Liver (tissue), 9 donors: ENCODE measurements around the gene TENT4A. TPM values are rescaled to one million over a fixed set of nuclear protein-coding genes. Genes with fewer than 3 reads are reported as not detected.

ENCODE experiments used
- DNase-seq: peaks from one replicate; pipeline ENCODE4 v3.0.0-alpha.2; 2017; ENCODE audit warnings: low spot score
- H3K27ac ChIP-seq, 2 donors: one replicate each; pipeline ENCODE4 v1.7.0; 2013; ENCODE audit warnings: inconsistent platforms in 2 of 2, low read length in 2 of 2, control low read depth in 1 of 2, low read depth in 1 of 2, mild to moderate bottlenecking in 1 of 2
- H3K27me3 ChIP-seq, 4 donors: one replicate each; pipeline versions ENCODE4 v1.6.1 to v1.7.0; 2013; ENCODE audit warnings: low read length in 3 of 4, inconsistent platforms in 1 of 4, mild to moderate bottlenecking in 1 of 4, moderate library complexity in 1 of 4; ENCODE audit not compliant: control insufficient read depth in 4 of 4, insufficient read depth in 4 of 4
- H3K36me3 ChIP-seq, 4 donors: one replicate each; pipeline versions ENCODE4 v1.6.1 to v1.7.0; 2013; ENCODE audit warnings: low read length in 3 of 4, mild to moderate bottlenecking in 3 of 4, low read depth in 1 of 4, moderate library complexity in 1 of 4; ENCODE audit not compliant: control insufficient read depth in 4 of 4, insufficient read depth in 3 of 4
- H3K4me1 ChIP-seq, 4 donors: one replicate each; pipeline versions ENCODE4 v1.6.1 to v1.7.0; 2013; ENCODE audit warnings: low read length in 3 of 4, mild to moderate bottlenecking in 3 of 4, moderate library complexity in 1 of 4; ENCODE audit not compliant: control insufficient read depth in 4 of 4, insufficient read depth in 4 of 4
- H3K4me3 ChIP-seq, 3 donors: one replicate each; pipeline versions ENCODE4 v1.6.1 to v1.7.0; 2013; ENCODE audit warnings: low read length in 3 of 3, control low read depth in 1 of 3, low read depth in 1 of 3, mild to moderate bottlenecking in 1 of 3
- H3K9ac ChIP-seq, 2 donors: one replicate each; pipeline ENCODE4 v1.7.0; 2013; ENCODE audit warnings: low read length in 2 of 2, mild to moderate bottlenecking in 2 of 2, moderate library complexity in 2 of 2, control low read depth in 1 of 2, low read depth in 1 of 2
- H3K9me3 ChIP-seq, 4 donors: one replicate each; pipeline versions ENCODE4 v1.6.1 to v1.7.0; 2013; ENCODE audit warnings: low read length in 3 of 4; ENCODE audit not compliant: control insufficient read depth in 4 of 4
- CTCF ChIP-seq: fragments of 150-350 bp; IDR thresholded peaks from 2 replicates; pipeline ENCODE4 v1.5.1; 2017; ENCODE audit warnings: improper control_type of control experiment, low read depth, low read length; ENCODE audit not compliant: missing input control
- EGR1 ChIP-seq, 2 donors: IDR thresholded peaks; 2 replicates each; pipeline ENCODE4 v1.6.1; 2016 to 2018; ENCODE audit warnings: antibody characterized with exemption in 2 of 2, low read depth in 2 of 2
- FOXA2 ChIP-seq: IDR thresholded peaks from 2 replicates; pipeline ENCODE4 v1.6.1; 2016; ENCODE audit warnings: antibody characterized with exemption
- GABPA ChIP-seq, 2 donors: IDR thresholded peaks in 1 of 2; conservative IDR thresholded peaks in 1 of 2; 2 replicates each; pipeline ENCODE4 v1.6.1; 2016; ENCODE audit warnings: antibody characterized with exemption in 2 of 2, mild to moderate bottlenecking in 1 of 2, moderate library complexity in 1 of 2
- HNF4A ChIP-seq, 2 donors: conservative IDR thresholded peaks; 2 replicates each; pipeline ENCODE4 v1.6.1; 2016; ENCODE audit warnings: antibody characterized with exemption in 2 of 2, mild to moderate bottlenecking in 2 of 2
- HNF4G ChIP-seq: IDR thresholded peaks from 2 replicates; pipeline ENCODE4 v1.6.1; 2016; ENCODE audit warnings: antibody characterized with exemption
- JUND ChIP-seq, 2 donors: IDR thresholded peaks; 2 replicates each; pipeline ENCODE4 v1.6.1; 2016; ENCODE audit warnings: antibody characterized with exemption in 2 of 2
- RAD21 ChIP-seq, 2 donors: IDR thresholded peaks; 2 replicates each; pipeline ENCODE4 v1.6.1; 2016; ENCODE audit warnings: antibody characterized with exemption in 2 of 2, mild to moderate bottlenecking in 2 of 2
- REST ChIP-seq: IDR thresholded peaks from 2 replicates; pipeline ENCODE4 v1.6.1; 2016; ENCODE audit warnings: antibody characterized with exemption, mild to moderate bottlenecking
- RXRA ChIP-seq, 2 donors: IDR thresholded peaks; 2 replicates each; pipeline ENCODE4 v1.6.1; 2017 to 2018; ENCODE audit warnings: antibody characterized with exemption in 2 of 2, mild to moderate bottlenecking in 1 of 2
- YY1 ChIP-seq: IDR thresholded peaks from 2 replicates; pipeline ENCODE4 v1.6.1; 2016; ENCODE audit warnings: antibody characterized with exemption, mild to moderate bottlenecking
- ZBTB33 ChIP-seq: IDR thresholded peaks from 2 replicates; pipeline ENCODE4 v1.6.1; 2016; ENCODE audit warnings: antibody characterized with exemption
- WGBS: extraction: QIAGEN DNeasy Blood & Tissue Kit; methylation state at CpG from one replicate; pipeline ENCODE4 v1.1.7; 2013; 5-methylcytosine and 5-hydroxymethylcytosine counted together
- polyA plus RNA-seq, 2 donors: library from polyadenylated mRNA; stranded (reverse) in 1 of 2; unstranded in 1 of 2; fragments of 200-250 nt in 1 of 2; fragments of >200 nt in 1 of 2; fragmentation: Nextera tagmentation in 1 of 2; extraction: Ambion mirVana in 1 of 2; gene quantifications; one replicate each; pipeline versions ENCODE4 v1.2.1 to v1.2.3, GENCODE V29; 2013 to 2015
- total RNA-seq, 2 donors: library from RNA; depleted of rRNA; stranded (reverse); fragments of >200 nt; gene quantifications; one replicate each; pipeline ENCODE4 v1.2.3, GENCODE V29; 2014
- donor health status: healthy.
- donor health status: healthy.
- donor health status: healthy.
- donor health status: healthy.
- donor health status: healthy.

TENT4A gene
- total and polyA plus RNA-seq, 4 donors = 3.9 to 15.1 (median 8.1) TPM

- no peak for TF ChIP-seq CTCF
- no peak for TF ChIP-seq HNF4A (conservative IDR thresholded peaks at IDR 0.05)
- no peak for TF ChIP-seq FOXA2
- no peak for TF ChIP-seq GABPA (IDR thresholded peaks at IDR 0.05 in 1 of 2, conservative IDR thresholded peaks at IDR 0.05 in 1 of 2)
- TF ChIP-seq RAD21 (IDR thresholded peaks at IDR 0.05) = no peak
Measured at GRCh38 chr5:6710551-6711318, 2.5 kb upstream of the TENT4A start (continued).

GRCh38 chr5:6711409-6712141, 1.7 kb upstream of the TENT4A start:
- Histone ChIP-seq H3K27ac (peak overlapping the region; percentile 88 to 100), H3K4me1 (peaks cover 6 to 27% (median 19%) of the 10 kb centered on the region in 4 donors), H3K9me3 (no peaks in the 10 kb centered on the region), H3K4me3 (peak overlapping the region; percentile 48 to 83 (median 52)), H3K27me3 (no peaks in the 10 kb centered on the region), H3K9ac (peak overlapping the region in 1 of 2 donors; percentile 82), H3K36me3 (no peaks in the 10 kb centered on the region)
- TF ChIP-seq JUND (IDR thresholded peaks at IDR 0.05) = no peak
- no peak for TF ChIP-seq EGR1 (IDR thresholded peaks at IDR 0.05; ENCODE audit: low read depth in 2 of 2)
- TF ChIP-seq FOXA2 = no peak
- peak; percentile 61 for TF ChIP-seq YY1
- TF ChIP-seq ZBTB33 = no peak
- no peak for TF ChIP-seq RXRA (IDR thresholded peaks at IDR 0.05)
- TF ChIP-seq HNF4A (conservative IDR thresholded peaks at IDR 0.05) = peak in 1 of 2 donors; percentile 8
- TF ChIP-seq HNF4G = no peak
- no peak for TF ChIP-seq CTCF
- peak; percentile 21 for TF ChIP-seq REST
- no peak for TF ChIP-seq RAD21 (IDR thresholded peaks at IDR 0.05)
- WGBS = 41% methylated on average over 15 of the region's 15 CpGs
- no peak for DNase-seq
